Islet of Langerhans (tissue), 1 donor: ENCODE measurements around the gene THY1.
"Not testable (repeated sequence)": the region's sequence is repeated elsewhere in the genome, so short reads cannot be mapped to it uniquely, and the experiment has no call there.

ENCODE experiments used
- FAIRE-seq: peaks from one replicate; lab custom pipeline; 2011; peaks lifted over from hg19 to GRCh38; lab: Jason Lieb, UNC

THY1 gene

DNA sequence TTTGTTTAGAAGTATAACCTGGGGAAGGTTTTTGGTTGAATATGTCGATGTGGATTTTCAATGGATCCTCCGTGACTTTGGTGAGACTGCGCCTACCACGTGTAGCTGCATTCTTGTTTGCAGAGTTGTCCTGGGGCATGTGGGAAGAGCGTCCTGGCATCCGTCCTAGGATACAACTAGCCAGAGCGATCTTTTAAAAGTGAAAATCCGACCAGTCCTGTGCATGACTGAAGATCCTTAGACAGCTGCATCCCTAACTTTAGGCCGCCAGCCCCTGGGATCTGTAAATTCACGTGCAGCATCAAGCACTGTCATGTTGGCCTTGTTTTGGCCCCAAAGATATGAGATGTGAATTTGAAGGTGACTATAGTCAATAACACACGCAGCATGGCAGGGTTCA lies 22.4 kb upstream of the THY1 start:
- no peak for FAIRE-seq

DNA sequence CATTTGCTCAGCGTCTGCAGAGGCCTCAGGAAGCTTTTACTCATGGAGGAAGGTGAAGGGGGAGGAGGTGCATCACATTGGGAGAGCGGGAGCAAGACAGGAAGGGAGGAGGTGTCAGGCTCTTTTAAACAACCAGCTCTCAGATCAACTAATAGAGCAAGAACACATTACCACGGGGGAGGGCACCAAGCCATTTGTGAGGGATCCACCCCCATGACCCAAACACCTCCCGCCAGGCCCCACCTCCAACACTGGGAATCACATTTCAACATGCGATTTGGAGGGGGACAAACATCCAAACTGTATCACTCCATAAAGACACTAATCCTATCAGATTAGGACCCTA lies 18.9 kb upstream of the THY1 start:
- FAIRE-seq = no peak

DNA sequence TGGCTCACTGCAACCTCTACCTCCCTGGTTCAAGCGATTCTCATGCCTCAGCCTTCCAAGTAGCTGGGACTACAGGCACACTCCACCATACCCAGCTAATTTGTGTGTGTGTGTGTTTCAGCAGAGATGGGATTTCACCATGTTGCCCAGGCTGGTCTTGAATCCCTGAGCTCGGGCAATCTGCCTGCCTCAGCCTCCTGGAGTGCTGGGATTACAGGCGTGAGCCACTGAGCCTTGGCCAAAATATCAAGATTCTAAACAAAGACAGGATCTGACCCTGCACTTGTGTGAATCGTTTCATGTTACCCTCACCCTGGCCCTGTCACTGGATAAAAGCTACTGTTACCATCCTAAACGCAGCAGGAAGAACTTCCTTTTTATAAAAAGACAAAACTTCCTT lies 15.6 kb upstream of the THY1 start:
- no peak for FAIRE-seq

GRCh38 chr11:119437521-119437920 lies 14.5 kb upstream of the THY1 start:
- FAIRE-seq = not testable (repeated sequence)

DNA sequence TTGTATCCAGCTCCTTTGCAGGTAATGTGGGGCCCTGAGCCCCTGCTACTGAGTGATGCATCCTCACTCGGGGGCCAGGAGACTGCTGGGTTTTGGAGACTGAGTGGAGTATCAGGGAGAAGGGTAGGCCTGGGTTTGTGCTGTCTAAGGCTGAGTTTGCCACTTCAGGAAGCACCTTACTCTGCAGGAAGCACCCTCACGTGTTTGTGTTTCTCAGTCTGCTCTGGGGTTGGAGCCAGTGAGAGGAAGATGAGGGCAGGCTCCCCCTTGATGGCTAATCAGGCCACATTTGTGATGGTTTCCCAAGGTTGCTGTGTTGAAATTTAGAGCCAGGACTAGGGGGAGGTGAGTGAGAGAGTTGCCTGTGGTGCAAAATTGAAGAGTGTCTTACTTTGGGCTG lies 13.7 kb upstream of the THY1 start:
- FAIRE-seq = no peak

GRCh38 chr11:119436093-119436492 lies 13.1 kb upstream of the THY1 start:
- FAIRE-seq = no peak

GRCh38 chr11:119434591-119435330 lies 11.8 kb upstream of the THY1 start:
- no peak for FAIRE-seq

DNA sequence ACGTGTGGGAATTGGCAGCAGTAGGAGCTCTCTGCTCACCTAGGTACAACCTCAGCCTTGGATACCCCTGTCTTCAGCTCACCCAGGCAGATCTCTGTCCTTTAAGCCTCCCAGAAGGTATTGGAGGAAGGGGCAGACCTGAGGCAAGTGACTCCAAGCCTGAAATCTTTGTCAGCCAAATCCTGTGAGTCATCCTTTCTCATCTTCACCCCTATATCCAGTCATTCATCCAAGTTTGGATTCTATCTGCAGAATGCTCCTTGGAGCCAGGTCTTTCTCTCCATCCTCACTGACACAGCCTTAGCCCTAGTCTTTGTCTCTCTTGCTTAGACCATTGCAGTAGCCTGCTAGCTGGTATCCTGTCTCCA lies 10.4 kb upstream of the THY1 start:
- FAIRE-seq = no peak

- FAIRE-seq = no peak
Measured at GRCh38 chr11:119432484-119433357, 9.7 kb upstream of the THY1 start.

GRCh38 chr11:119431523-119431922 lies 8.6 kb upstream of the THY1 start:
- no peak for FAIRE-seq

- no peak for FAIRE-seq
Measured at GRCh38 chr11:119427279-119427678, 4.3 kb upstream of the THY1 start.

DNA sequence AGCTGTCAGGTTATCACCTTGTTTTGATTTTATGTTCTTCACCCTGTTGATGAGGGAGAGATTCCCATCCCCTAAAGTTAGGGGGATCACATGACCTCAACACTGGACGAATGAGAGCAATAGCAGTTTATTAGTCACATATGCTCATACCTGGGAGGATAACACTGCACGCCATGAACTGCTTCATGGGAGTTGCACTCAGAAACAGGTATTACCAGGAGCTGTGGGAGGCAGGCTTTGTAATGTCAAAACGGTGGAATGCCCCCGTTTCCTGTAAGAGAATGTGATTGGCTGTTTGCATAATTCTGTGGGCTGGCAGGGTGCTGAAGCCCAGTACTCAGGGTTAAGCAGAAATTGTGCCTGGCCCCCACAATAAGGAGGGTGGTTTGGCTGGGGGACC lies 3.2 kb upstream of the THY1 start:
- no peak for FAIRE-seq

DNA sequence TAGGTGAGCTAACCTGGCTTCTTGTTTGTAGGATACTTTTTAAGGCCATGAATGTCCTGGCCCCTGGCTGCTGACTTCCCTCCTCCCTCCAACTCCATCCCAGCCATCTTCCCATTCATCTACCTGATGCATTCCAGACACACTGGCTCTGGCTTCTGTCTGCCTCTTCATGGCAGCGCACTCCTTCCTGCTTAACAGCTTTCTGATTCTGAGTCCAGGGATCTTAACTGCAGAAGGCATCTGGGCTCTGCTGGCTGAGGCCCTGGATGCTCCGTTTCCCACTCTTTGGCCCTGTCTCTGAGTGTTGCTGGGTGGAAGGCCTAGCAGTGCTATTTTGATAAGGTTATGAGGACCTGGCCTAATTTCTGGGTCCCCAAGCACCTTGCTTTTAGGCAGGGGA lies 1.8 kb upstream of the THY1 start:
- no peak for FAIRE-seq

GRCh38 chr11:119424276-119424675 lies 1.3 kb upstream of the THY1 start:
- FAIRE-seq = no peak

- no peak for FAIRE-seq
Measured at GRCh38 chr11:119423509-119424254, 710 bp upstream of the THY1 start.

DNA sequence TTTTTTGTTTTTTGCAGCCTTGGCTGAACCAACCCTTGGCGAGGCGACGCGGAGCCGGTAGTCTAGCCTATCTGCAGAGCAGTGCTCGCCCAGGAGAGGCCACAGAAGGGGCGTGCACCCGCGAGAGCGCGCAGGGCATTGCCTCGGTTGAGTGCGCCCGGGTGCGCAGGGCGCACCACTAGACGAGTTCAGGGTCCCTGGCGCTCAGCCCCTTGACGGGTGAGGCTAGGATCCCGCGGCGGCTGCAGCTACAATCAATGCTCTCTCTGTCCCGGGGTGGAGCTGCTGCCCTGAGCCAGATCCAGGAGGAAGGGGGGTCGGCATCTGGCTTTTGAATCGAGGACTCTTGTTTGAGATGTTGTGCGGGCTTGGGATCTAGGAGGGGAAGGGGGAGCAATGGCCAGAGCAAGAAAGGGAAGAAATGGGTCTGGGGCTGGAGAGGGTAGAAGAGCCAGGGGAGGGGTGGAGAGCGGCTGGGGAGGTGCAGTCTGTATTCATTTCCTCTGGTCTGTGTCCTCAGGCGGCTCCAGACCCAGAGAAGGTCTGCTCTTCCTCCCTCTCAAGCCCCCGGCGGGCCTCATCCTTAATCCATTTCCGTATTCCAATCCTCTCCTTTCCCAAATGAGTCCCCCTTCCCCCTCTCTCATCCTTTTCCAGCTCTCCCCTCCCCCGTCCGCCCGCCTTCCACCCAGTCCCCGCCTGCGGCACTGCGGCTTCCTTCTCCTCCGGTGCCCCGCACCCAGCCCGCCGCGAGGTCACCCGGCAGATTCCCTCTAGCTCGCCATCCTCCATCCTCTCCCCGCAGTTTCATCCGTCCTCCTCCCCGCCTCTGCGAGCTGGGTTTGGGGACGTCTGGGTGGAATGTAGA lies 797 bp downstream of the THY1 start:
- FAIRE-seq = no peak

GRCh38 chr11:119421351-119421750 lies 1.6 kb downstream of the THY1 start:
- no peak for FAIRE-seq

- no peak for FAIRE-seq
Measured at GRCh38 chr11:119420631-119421030, 2.3 kb downstream of the THY1 start.

- FAIRE-seq = no peak
Measured at GRCh38 chr11:119419834-119420492, 3.0 kb downstream of the THY1 start.

DNA sequence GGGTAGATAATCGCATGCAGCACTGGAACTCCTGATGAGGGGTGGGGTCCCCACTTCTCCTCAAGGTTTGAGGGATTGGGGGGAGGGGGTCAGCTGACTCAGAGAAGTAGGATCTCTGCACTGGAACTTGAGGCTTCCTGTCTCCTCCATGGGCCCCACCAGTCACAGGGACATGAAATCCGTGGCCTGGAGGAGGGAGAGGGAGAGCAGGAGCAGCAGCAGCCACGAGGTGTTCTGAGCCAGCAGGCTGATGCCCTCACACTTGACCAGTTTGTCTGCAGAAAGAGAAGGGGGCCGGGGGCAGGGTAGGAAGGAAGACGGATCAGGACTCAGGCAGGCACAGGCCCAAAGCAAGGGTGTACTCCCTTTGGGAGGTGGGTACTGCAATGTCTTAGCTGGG lies 3.7 kb downstream of the THY1 start:
- no peak for FAIRE-seq

- no peak for FAIRE-seq
Measured at GRCh38 chr11:119418759-119419158, 4.2 kb downstream of the THY1 start.
